GM18511 (cell line): Measurements from ENCODE around the gene DHX32.
"Not testable (repeated sequence)": the region's sequence is repeated elsewhere in the genome, so short reads cannot be mapped to it uniquely, and the experiment has no call there.

Source experiments
- ATAC-seq: cut with Tn5 transposase; IDR thresholded peaks from one replicate; pipeline ENCODE4 v1.9.1; 2021; ENCODE audit warnings: mild to moderate bottlenecking, moderate library complexity; ENCODE audit not compliant: unreplicated experiment

Gene DHX32, protein sequence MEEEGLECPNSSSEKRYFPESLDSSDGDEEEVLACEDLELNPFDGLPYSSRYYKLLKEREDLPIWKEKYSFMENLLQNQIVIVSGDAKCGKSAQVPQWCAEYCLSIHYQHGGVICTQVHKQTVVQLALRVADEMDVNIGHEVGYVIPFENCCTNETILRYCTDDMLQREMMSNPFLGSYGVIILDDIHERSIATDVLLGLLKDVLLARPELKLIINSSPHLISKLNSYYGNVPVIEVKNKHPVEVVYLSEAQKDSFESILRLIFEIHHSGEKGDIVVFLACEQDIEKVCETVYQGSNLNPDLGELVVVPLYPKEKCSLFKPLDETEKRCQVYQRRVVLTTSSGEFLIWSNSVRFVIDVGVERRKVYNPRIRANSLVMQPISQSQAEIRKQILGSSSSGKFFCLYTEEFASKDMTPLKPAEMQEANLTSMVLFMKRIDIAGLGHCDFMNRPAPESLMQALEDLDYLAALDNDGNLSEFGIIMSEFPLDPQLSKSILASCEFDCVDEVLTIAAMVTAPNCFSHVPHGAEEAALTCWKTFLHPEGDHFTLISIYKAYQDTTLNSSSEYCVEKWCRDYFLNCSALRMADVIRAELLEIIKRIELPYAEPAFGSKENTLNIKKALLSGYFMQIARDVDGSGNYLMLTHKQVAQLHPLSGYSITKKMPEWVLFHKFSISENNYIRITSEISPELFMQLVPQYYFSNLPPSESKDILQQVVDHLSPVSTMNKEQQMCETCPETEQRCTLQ

GRCh38 chr10:125881192-125881591, at the start of gene DHX32:
Gene DHX32, minus strand, starts transcription at chr10:125881292. Its CDS starts 468 bp downstream, at chr10:125880824.
- no peak for ATAC-seq

DNA sequence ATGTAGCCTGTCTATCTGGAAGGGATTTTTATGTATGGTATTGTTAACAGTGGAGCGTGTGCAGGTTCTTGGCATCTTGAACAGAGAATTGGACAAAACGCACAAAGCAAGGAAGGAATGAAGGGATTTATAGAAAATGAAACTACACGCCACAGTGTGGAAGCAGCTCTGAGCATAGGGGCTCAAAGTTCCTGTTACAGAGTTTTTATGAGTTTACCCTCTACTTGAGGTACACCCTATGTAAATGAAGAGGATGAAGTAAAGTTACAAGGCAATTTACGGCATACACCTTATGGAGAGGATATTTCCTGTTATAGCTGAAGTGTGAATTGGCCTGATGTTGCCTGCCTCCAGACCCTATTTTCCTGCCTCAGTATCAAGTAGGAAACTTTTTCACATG, 48.5 kb upstream of the DHX32 start:
- ATAC-seq, result no peak

GRCh38 chr10:125928928-125929585, 48.0 kb upstream of the DHX32 start:
- ATAC-seq, result no peak

- ATAC-seq, result not testable (repeated sequence)
Measured at GRCh38 chr10:125927265-125927664, 46.2 kb upstream of the DHX32 start.

- no peak for ATAC-seq
Measured at GRCh38 chr10:125926247-125926646, 45.2 kb upstream of the DHX32 start.

GRCh38 chr10:125925262-125925834, 44.3 kb upstream of the DHX32 start:
- ATAC-seq, result no peak

DNA sequence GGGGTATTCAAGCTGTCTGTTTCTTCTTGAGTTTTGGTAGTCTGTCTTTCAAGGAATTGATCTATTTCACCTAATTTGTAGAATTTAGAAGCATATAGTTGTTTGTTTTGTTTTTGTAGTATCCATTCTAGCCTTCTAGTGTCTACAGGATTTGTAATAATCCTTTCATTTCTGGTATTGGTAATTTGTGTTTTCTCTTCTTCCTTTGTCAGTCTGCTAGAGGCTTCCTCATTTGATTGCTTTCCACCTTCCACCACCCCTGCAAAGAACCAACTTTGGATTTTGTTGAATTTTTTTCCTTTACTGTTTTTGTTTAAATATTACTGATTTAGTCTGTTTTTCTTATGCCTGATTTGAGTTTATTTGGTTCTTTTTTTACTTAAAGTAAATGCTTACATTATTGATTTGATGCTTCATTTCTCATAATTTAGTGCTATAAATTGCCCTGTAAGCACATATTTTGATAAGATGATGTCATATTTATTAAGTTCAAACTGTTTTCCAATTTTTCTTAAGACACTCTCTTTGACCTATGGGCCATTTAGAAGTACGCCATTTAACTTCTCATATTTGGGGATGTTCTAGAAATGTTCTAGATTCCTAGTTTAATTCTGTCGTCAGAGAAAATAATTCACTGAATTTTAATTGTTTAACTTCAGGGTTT, 40.7 kb upstream of the DHX32 start:
- not testable (repeated sequence) for ATAC-seq

DNA sequence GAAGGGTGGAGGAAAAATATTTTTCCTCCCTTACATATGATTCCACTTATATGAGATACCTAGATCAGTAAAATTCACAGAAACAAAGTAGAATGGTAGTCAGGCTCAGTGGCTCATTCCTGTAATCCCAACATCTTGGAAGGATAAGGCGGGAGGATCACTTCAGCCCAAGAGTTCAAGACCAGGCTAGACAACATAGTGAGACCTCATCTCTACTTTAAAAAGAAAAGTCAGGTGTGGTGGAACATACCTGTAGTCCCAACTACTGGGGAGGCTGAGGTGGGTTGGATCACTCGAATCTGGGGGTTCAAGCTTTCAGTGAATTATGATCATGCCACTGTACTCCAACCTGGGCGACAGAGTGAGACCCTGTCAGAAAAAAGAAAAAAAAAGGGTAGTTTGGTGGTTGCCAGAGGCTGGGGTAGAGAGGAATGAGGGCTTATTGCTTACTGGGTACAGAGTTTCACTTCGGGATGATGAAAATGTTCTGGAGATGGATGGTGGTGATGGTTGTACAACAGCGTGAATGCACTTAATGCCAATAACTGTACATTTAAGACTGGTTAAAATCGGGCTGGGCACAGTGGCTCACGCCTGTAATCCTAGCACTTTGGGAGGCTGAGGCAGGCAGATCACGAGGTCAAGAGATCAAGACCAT, 36.7 kb upstream of the DHX32 start:
- not testable (repeated sequence) for ATAC-seq

- no peak for ATAC-seq
Measured at GRCh38 chr10:125916977-125917376, 35.9 kb upstream of the DHX32 start.

DNA sequence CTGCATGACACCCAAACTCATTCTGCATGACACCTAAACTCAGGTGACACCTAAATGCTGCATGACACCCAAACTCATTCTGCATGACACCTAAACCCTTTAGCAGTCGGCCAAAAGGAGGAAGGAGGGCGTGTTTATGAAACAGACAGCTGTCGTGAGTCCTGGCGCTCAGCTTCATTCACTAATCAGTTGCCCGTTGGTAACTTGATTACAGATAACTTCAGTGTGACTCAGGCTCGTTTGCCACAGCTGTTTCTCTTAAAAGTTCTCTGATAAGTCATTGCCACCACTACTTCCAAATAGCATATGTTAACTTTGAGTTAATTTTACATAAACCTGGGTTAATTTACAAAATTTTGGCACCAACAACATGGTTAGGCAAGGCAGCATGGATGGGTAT, 32.2 kb upstream of the DHX32 start:
- ATAC-seq, result not testable (repeated sequence)

- no peak for ATAC-seq
Measured at GRCh38 chr10:125911990-125912389, 30.9 kb upstream of the DHX32 start.

DNA sequence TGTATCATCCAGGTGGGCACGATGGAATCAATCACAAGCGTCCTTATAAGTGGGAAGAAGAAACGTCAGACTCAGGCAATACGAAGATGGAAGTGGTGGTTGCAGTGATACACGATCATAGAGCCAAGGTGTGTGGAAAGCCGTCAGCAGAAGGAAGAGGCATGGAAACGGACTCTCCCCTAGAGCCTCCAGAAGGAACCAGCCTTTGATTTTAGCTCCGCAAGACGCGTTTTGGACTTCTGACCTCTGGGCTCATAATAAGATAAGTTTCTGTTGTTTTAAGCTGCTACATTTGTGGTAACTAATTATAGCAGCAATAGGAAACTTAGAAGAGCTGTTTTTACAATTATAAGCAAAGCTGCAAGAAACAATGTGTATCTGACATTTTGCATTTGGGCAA, 30.1 kb upstream of the DHX32 start:
- ATAC-seq, result no peak

- ATAC-seq, result not testable (repeated sequence)
Measured at GRCh38 chr10:125909491-125909890, 28.4 kb upstream of the DHX32 start.

GRCh38 chr10:125908813-125909212, 27.7 kb upstream of the DHX32 start:
- not testable (repeated sequence) for ATAC-seq

- ATAC-seq, result not testable (repeated sequence)
Measured at GRCh38 chr10:125907598-125907997, 26.5 kb upstream of the DHX32 start.

DNA sequence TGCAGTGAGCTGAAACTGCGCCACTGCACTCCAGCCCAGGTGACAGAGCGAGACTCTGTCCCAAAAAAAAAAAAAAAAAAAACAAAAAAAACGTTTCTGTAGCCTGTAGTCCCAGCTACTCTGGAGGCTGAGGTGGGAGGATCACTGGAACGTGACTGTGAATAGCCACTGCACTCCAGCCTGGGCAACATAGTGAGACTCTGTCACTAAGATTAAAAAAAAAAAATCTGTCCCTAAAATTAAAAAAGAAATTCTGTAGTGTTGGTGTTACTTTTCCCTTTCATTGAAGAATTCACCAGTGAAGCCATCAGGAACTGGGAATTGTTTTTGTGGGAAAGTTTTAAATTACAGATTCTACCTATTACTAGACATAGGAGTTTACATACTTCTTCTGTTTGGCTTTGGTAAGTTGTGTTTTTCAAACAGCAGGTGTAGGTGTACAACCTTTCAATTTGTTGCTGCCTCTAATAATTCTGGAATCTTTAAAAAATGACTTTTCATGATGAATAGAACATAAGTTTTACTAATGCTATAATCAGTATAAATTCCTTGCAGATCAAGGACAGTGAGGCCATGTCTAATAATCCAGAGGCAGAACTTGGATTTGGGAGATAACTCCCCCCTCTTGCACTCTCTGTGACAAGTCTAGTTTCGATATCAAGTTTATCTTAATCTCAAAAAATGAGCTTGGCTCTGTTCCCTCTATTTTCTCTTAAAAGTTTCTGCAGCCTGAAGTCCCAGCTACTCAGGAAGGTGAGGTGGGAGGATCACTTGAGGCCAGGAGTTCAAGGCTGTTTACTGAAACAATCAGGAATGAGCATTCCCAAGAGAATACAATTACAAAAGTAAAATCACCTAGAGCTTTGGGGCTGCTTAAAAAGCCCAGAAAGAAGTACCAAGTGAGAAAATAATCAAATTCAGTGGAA, 24.2 kb upstream of the DHX32 start:
- not testable (repeated sequence) for ATAC-seq

DNA sequence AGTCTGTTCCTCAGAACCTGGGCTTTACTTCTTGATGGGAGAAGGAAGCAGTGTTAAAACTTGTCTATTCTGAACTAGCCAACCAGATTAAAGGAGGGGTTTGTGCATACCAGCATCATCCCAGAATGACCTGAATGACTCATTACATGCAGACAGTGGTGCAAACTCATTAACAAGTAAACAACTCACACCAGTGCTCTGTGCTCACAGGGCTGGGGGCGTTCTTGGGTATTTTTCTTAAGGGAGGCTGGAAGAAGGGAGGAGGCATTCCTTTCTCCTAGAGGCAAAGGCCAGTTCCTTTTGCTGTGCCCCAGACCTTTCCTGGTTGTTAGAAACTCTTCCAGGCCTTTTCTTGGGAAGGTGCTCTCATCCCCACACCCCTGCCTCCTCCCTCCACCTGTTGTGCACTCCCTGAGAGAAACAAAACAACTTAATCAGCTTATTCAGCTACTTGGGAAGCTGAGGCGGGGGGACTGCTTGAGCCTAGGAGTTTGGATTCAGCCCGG, 22.1 kb upstream of the DHX32 start:
- ATAC-seq, result not testable (repeated sequence)

DNA sequence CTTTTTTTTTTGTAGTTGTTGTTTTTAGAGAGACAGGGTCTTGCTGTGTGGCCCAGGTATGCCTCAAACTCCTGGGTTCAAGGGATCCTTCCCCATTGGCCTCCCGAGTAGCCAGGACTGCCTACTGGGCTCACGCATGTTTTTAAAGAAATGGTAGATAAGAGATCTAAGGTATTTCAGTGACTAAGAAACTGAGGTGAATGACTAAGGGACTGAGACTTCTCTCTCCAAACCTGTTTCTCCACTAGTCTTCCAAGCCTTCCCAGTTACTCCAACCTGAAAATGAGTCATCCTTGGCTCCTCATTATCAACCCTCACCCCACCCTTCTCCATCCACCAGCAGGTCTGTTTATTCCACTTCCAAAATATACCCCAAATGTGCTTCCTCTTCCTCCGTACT, 19.9 kb upstream of the DHX32 start:
- ATAC-seq, result not testable (repeated sequence)

GRCh38 chr10:125897317-125897716, 16.2 kb upstream of the DHX32 start:
- not testable (repeated sequence) for ATAC-seq
